ENCODE measurements around the gene TAF5L.

- TF ChIP-seq, protein P1, sequence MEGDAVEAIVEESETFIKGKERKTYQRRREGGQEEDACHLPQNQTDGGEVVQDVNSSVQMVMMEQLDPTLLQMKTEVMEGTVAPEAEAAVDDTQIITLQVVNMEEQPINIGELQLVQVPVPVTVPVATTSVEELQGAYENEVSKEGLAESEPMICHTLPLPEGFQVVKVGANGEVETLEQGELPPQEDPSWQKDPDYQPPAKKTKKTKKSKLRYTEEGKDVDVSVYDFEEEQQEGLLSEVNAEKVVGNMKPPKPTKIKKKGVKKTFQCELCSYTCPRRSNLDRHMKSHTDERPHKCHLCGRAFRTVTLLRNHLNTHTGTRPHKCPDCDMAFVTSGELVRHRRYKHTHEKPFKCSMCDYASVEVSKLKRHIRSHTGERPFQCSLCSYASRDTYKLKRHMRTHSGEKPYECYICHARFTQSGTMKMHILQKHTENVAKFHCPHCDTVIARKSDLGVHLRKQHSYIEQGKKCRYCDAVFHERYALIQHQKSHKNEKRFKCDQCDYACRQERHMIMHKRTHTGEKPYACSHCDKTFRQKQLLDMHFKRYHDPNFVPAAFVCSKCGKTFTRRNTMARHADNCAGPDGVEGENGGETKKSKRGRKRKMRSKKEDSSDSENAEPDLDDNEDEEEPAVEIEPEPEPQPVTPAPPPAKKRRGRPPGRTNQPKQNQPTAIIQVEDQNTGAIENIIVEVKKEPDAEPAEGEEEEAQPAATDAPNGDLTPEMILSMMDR (IDR thresholded peaks at IDR 0.05; ENCODE audit: low read length), result no peak
- no peak for TF ChIP-seq EZH2 (IDR thresholded peaks at IDR 0.05; ENCODE audit: borderline replicate concordance, low read length)
Observed at GRCh38 chr1:229641306-229641705, 15.4 kb upstream of the TAF5L start.
